WTC11 (cell line): Measurements from ENCODE around the gene ODAD3. TPM values are rescaled to one million over a fixed set of nuclear protein-coding genes. Genes with fewer than 3 reads are reported as not detected.

Source experiments
- ATAC-seq: fragments of 200-7000 bp; cut with Tn5 transposase; 2 replicates; pipeline ENCODE4 v1.10.0; 2021; ENCODE audit warnings: mild to moderate bottlenecking, moderate library complexity
- CTCF ChIA-PET: fragments of 300-600 bp; sonication (Branson Sonifier 250); formaldehyde crosslinking; loops from one replicate; lab custom pipeline; 2021; ENCODE audit warnings: antibody characterized with exemption; lab: Charles Lee
- POLR2A ChIA-PET: fragments of 350-600 bp; sonication (Branson Sonifier 250); formaldehyde crosslinking; loops from one replicate; lab custom pipeline; 2021; ENCODE audit warnings: antibody characterized with exemption; lab: Charles Lee
- DNase-seq: peaks from one replicate; pipeline ENCODE4 v3.0.0; 2021; ENCODE audit warnings: low spot score
- H3K27ac Mint-ChIP-seq: 2 replicates; pipeline ENCODE4 v1.8.0; 2021; ENCODE audit warnings: mixed read lengths
- H3K27me3 Mint-ChIP-seq: 2 replicates; pipeline ENCODE4 v1.8.0; 2021; ENCODE audit warnings: low read depth, mild to moderate bottlenecking, moderate library complexity, mixed read lengths
- H3K36me3 Mint-ChIP-seq: 2 replicates; pipeline ENCODE4 v1.8.0; 2021; ENCODE audit warnings: mixed read lengths
- H3K4me1 Mint-ChIP-seq: 2 replicates; pipeline ENCODE4 v1.8.0; 2022; ENCODE audit warnings: mixed read lengths
- H3K4me3 Mint-ChIP-seq: 2 replicates; pipeline ENCODE4 v1.8.0; 2021; ENCODE audit warnings: mild to moderate bottlenecking, moderate library complexity, mixed read lengths
- H3K9me3 Mint-ChIP-seq: 2 replicates; pipeline ENCODE4 v1.8.0; 2021; ENCODE audit warnings: mixed read lengths
- ELF4 ChIP-seq: sonication (generic); formaldehyde crosslinking; IDR thresholded peaks from 2 replicates; pipeline ENCODE4 v1.8.1; 2022; ENCODE audit warnings: low read depth, mild to moderate bottlenecking, moderate library complexity, missing genetic modification reagents
- ESRRA ChIP-seq: sonication (generic); formaldehyde crosslinking; IDR thresholded peaks from 2 replicates; pipeline ENCODE4 v1.8.1; 2022; ENCODE audit warnings: mild to moderate bottlenecking, missing genetic modification reagents, borderline replicate concordance
- HMGA2 ChIP-seq: fragments of 250-450 bp; sonication (Bioruptor Pico); IDR thresholded peaks from 2 replicates; pipeline ENCODE4 v1.4.0; 2021; ENCODE audit warnings: mild to moderate bottlenecking, moderate library complexity
- NR1H2 ChIP-seq: sonication (generic); formaldehyde crosslinking; IDR thresholded peaks from 2 replicates; pipeline ENCODE4 v1.9.0; 2021; ENCODE audit warnings: mild to moderate bottlenecking, moderate library complexity, missing genetic modification reagents
- NR2C2 ChIP-seq: sonication (generic); formaldehyde crosslinking; IDR thresholded peaks from 2 replicates; pipeline ENCODE4 v1.8.0; 2022; ENCODE audit warnings: mild to moderate bottlenecking, missing genetic modification reagents
- RORB ChIP-seq: fragments of 250-450 bp; sonication (Bioruptor Pico); IDR thresholded peaks from 2 replicates; pipeline ENCODE4 v1.9.0; 2021; ENCODE audit warnings: mild to moderate bottlenecking
- SMAD4 ChIP-seq: sonication (generic); formaldehyde crosslinking; IDR thresholded peaks from 2 replicates; pipeline ENCODE4 v1.8.0; 2022; ENCODE audit warnings: mild to moderate bottlenecking, missing genetic modification reagents
- SOX15 ChIP-seq: fragments of 250-450 bp; sonication (Bioruptor Pico); IDR thresholded peaks from 2 replicates; pipeline ENCODE4 v1.9.0; 2021; ENCODE audit warnings: mild to moderate bottlenecking
- ZBTB43 ChIP-seq: sonication (generic); formaldehyde crosslinking; IDR thresholded peaks from 2 replicates; pipeline ENCODE4 v1.8.1; 2023; ENCODE audit warnings: mild to moderate bottlenecking, missing genetic modification reagents
- ZNF423 ChIP-seq: fragments of 250-450 bp; sonication (Bioruptor Pico); IDR thresholded peaks from 2 replicates; pipeline ENCODE4 v2.1.2; 2022; ENCODE audit warnings: mild to moderate bottlenecking, moderate library complexity
- ZNF512 ChIP-seq: sonication (generic); formaldehyde crosslinking; IDR thresholded peaks from 2 replicates; pipeline ENCODE4 v1.8.1; 2022; ENCODE audit warnings: missing genetic modification reagents, borderline replicate concordance
- total RNA-seq: library from RNA; stranded (reverse); gene quantifications from 3 replicates; pipeline ENCODE4 v1.2.3, GENCODE V29; 2021
- TF ChIP-seq, protein P1 (sequence below): sonication (generic); formaldehyde crosslinking; IDR thresholded peaks from 2 replicates; pipeline ENCODE4 v1.8.1; 2023; ENCODE audit warnings: mild to moderate bottlenecking, moderate library complexity, missing genetic modification reagents
- TF ChIP-seq, protein P2 (sequence below): sonication (generic); formaldehyde crosslinking; IDR thresholded peaks from 2 replicates; pipeline ENCODE4 v1.8.0; 2022; ENCODE audit warnings: missing genetic modification reagents

Gene ODAD3
- total RNA-seq, 1 experiment from 2014 or later: 4.1 TPM

GRCh38 chr19:11397089-11397610 lies 37.8 kb downstream of the ODAD3 start:
- ATAC-seq (no peak), DNase-seq (no peak)
- CTCF ChIA-PET: interaction anchor here (1.0 to 2.4 kb wide), 3 partner anchors 14 to 103 kb away, joined by 4 to 6 read pairs (median 4); no protein-coding TSS in a partner anchor
- Mint-ChIP-seq H3K27me3 (no peaks in the 10 kb centered on the region; the same call in 1 of the 2 replicates), H3K36me3 (peaks cover 41% of the 10 kb centered on the region), H3K4me3 (no peak overlapping the region), H3K9me3 (peaks cover 4% of the 10 kb centered on the region; the same call in 1 of the 2 replicates), H3K4me1 (peaks cover 6% of the 10 kb centered on the region), H3K27ac (no peak overlapping the region)
- TF ChIP-seq, protein P1, sequence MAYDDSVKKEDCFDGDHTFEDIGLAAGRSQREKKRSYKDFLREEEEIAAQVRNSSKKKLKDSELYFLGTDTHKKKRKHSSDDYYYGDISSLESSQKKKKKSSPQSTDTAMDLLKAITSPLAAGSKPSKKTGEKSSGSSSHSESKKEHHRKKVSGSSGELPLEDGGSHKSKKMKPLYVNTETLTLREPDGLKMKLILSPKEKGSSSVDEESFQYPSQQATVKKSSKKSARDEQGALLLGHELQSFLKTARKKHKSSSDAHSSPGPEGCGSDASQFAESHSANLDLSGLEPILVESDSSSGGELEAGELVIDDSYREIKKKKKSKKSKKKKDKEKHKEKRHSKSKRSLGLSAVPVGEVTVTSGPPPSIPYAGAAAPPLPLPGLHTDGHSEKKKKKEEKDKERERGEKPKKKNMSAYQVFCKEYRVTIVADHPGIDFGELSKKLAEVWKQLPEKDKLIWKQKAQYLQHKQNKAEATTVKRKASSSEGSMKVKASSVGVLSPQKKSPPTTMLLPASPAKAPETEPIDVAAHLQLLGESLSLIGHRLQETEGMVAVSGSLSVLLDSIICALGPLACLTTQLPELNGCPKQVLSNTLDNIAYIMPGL (CRISPR knock-in tag): no peak
- TF ChIP-seq ESRRA (CRISPR knock-in tag): no peak
- no peak for TF ChIP-seq ZNF512
- TF ChIP-seq NR2C2 (CRISPR knock-in tag): no peak
- TF ChIP-seq RORB (CRISPR knock-in tag): no peak
- no peak for TF ChIP-seq ZNF423 (CRISPR knock-in tag)
- no peak for TF ChIP-seq HMGA2
- no peak for TF ChIP-seq NR1H2 (CRISPR knock-in tag)
- no peak for TF ChIP-seq ZBTB43 (CRISPR knock-in tag)
- TF ChIP-seq ELF4 (CRISPR knock-in tag): no peak
- no peak for TF ChIP-seq SOX15
- POLR2A ChIA-PET: interaction anchor here (0.6 to 0.8 kb wide), 2 partner anchors 10 to 104 kb away, joined by 4 read pairs; no protein-coding TSS in a partner anchor

- no peak overlapping the region for H3K4me3 Mint-ChIP-seq
- no peak overlapping the region for H3K27ac Mint-ChIP-seq
- DNase-seq (no peak), ATAC-seq (no peak)
- peaks cover 13% of the 10 kb centered on the region for H3K9me3 Mint-ChIP-seq
- POLR2A ChIA-PET: interaction anchor here (0.7 to 1.4 kb wide), 2 partner anchors 10 to 38 kb away, joined by 4 to 5 read pairs; no protein-coding TSS in a partner anchor
- H3K36me3 Mint-ChIP-seq: peaks cover 17% of the 10 kb centered on the region
- TF ChIP-seq, protein P2, sequence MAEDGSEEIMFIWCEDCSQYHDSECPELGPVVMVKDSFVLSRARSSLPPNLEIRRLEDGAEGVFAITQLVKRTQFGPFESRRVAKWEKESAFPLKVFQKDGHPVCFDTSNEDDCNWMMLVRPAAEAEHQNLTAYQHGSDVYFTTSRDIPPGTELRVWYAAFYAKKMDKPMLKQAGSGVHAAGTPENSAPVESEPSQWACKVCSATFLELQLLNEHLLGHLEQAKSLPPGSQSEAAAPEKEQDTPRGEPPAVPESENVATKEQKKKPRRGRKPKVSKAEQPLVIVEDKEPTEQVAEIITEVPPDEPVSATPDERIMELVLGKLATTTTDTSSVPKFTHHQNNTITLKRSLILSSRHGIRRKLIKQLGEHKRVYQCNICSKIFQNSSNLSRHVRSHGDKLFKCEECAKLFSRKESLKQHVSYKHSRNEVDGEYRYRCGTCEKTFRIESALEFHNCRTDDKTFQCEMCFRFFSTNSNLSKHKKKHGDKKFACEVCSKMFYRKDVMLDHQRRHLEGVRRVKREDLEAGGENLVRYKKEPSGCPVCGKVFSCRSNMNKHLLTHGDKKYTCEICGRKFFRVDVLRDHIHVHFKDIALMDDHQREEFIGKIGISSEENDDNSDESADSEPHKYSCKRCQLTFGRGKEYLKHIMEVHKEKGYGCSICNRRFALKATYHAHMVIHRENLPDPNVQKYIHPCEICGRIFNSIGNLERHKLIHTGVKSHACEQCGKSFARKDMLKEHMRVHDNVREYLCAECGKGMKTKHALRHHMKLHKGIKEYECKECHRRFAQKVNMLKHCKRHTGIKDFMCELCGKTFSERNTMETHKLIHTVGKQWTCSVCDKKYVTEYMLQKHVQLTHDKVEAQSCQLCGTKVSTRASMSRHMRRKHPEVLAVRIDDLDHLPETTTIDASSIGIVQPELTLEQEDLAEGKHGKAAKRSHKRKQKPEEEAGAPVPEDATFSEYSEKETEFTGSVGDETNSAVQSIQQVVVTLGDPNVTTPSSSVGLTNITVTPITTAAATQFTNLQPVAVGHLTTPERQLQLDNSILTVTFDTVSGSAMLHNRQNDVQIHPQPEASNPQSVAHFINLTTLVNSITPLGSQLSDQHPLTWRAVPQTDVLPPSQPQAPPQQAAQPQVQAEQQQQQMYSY: peak; percentile 92
- no peak for TF ChIP-seq SMAD4
- no peaks in the 10 kb centered on the region; the same call in 1 of the 2 replicates for H3K27me3 Mint-ChIP-seq
- CTCF ChIA-PET: interaction anchor here (0.9 to 3.4 kb wide), 6 partner anchors 8 to 91 kb away, joined by 3 to 26 read pairs (median 5); partner anchors contain the start of gene PRKCSH
- H3K4me1 Mint-ChIP-seq: peaks cover 6% of the 10 kb centered on the region
These were observed 43.8 kb downstream of the ODAD3 start for GRCh38 chr19:11390933-11391680.
